CD14-positive monocyte (primary cell): Measurements from ENCODE around the gene SMARCD1. TPM values are rescaled to one million over a fixed set of nuclear protein-coding genes. Genes with fewer than 3 reads are reported as not detected.

Experiments used
- DNase-seq, 3 donors: peaks; one replicate each; pipeline ENCODE4 v3.0.0-alpha.2; 2011 to 2022
- H2AFZ ChIP-seq: 2 replicates; pipeline ENCODE4 v1.6.0; 2012; ENCODE audit warnings: mild to moderate bottlenecking, low read depth, low read length, inconsistent platforms; ENCODE audit not compliant: insufficient read depth, poor library complexity, severe bottlenecking
- H3K27ac ChIP-seq, 2 donors: 1 replicate in 1 of 2; 2 replicates in 1 of 2; pipeline ENCODE4 v1.5.1; 2012 to 2013; ENCODE audit warnings: low read length in 2 of 2, control low read depth in 1 of 2, inconsistent platforms in 1 of 2, low read depth in 1 of 2, mild to moderate bottlenecking in 1 of 2
- H3K27me3 ChIP-seq, 2 donors: one replicate each; pipeline versions ENCODE4 v1.6.0 to v1.6.1; 2011 to 2013; ENCODE audit warnings: low read length in 2 of 2; ENCODE audit not compliant: control insufficient read depth in 2 of 2, insufficient read depth in 2 of 2
- H3K36me3 ChIP-seq, 2 donors: replicated peaks in 1 of 2; 1 replicate in 1 of 2; 2 replicates in 1 of 2; pipeline versions ENCODE4 v1.5.1 to v1.6.1; 2012 to 2013; ENCODE audit warnings: low read length in 2 of 2, control low read depth in 1 of 2, inconsistent platforms in 1 of 2, mild to moderate bottlenecking in 1 of 2; ENCODE audit not compliant: insufficient read depth in 2 of 2, control insufficient read depth in 1 of 2
- H3K4me1 ChIP-seq, 2 donors: 1 replicate in 1 of 2; 2 replicates in 1 of 2; pipeline versions ENCODE4 v1.5.1 to v1.6.1; 2012 to 2013; ENCODE audit warnings: low read length in 2 of 2, control low read depth in 1 of 2, inconsistent platforms in 1 of 2, mild to moderate bottlenecking in 1 of 2, moderate library complexity in 1 of 2; ENCODE audit not compliant: insufficient read depth in 2 of 2, control insufficient read depth in 1 of 2
- H3K4me2 ChIP-seq: replicated peaks from 2 replicates; pipeline ENCODE3; 2012; ENCODE audit warnings: low read length, moderate library complexity, mild to moderate bottlenecking; ENCODE audit not compliant: poor library complexity, severe bottlenecking; ENCODE audit errors: extremely low read depth
- H3K4me3 ChIP-seq, 3 experiments: fragments of 200-600 bp in 1 of 3; sonication (generic) in 1 of 3; replicated peaks in 1 of 3; 1 replicate in 2 of 3; 2 replicates in 1 of 3; pipeline ENCODE4 v1.5.1; 2011 to 2013; ENCODE audit warnings: low read length in 3 of 3, mild to moderate bottlenecking in 3 of 3, control low read depth in 2 of 3, low read depth in 2 of 3, inconsistent platforms in 1 of 3, moderate library complexity in 1 of 3
- H3K79me2 ChIP-seq: 2 replicates; pipeline ENCODE4 v1.6.0; 2012; ENCODE audit warnings: mild to moderate bottlenecking, control low read depth, inconsistent platforms, low read length, moderate library complexity; ENCODE audit not compliant: insufficient read depth
- H3K9ac ChIP-seq: 2 replicates; pipeline ENCODE4 v1.6.0; 2017; ENCODE audit warnings: low read length, mild to moderate bottlenecking; ENCODE audit not compliant: insufficient read depth, poor library complexity, severe bottlenecking
- H3K9me3 ChIP-seq, 2 donors: replicated peaks in 1 of 2; 1 replicate in 1 of 2; 2 replicates in 1 of 2; pipeline versions ENCODE4 v1.5.1 to v1.6.1; 2012 to 2013; ENCODE audit warnings: low read length in 2 of 2, control low read depth in 1 of 2; ENCODE audit not compliant: control insufficient read depth in 1 of 2, insufficient read depth in 1 of 2
- H4K20me1 ChIP-seq: 2 replicates; pipeline ENCODE4 v1.6.0; 2012; ENCODE audit warnings: mild to moderate bottlenecking, low read length, control low read depth, moderate library complexity; ENCODE audit not compliant: insufficient read depth
- H3K27ac Mint-ChIP-seq, 7 donors: one replicate each; pipeline ENCODE4 v1.8.0; 2020; ENCODE audit warnings: mild to moderate bottlenecking in 7 of 7, mixed read lengths in 7 of 7, moderate library complexity in 6 of 7, inconsistent platforms in 2 of 7
- H3K27me3 Mint-ChIP-seq, 3 donors: one replicate each; pipeline ENCODE4 v1.8.0; 2021 to 2022; ENCODE audit warnings: low read depth in 3 of 3, mild to moderate bottlenecking in 3 of 3, mixed read lengths in 3 of 3, moderate library complexity in 3 of 3, inconsistent platforms in 1 of 3
- H3K36me3 Mint-ChIP-seq, 2 donors: one replicate each; pipeline ENCODE4 v1.8.0; 2020; ENCODE audit warnings: mixed read lengths in 2 of 2, inconsistent platforms in 1 of 2, mild to moderate bottlenecking in 1 of 2
- H3K4me1 Mint-ChIP-seq: one replicate; pipeline ENCODE4 v1.8.0; 2020; ENCODE audit warnings: mild to moderate bottlenecking, mixed read lengths
- H3K4me3 Mint-ChIP-seq, 2 donors: one replicate each; pipeline ENCODE4 v1.8.0; 2020; ENCODE audit warnings: mild to moderate bottlenecking in 2 of 2, mixed read lengths in 2 of 2, moderate library complexity in 1 of 2
- H3K9me3 Mint-ChIP-seq, 7 donors: one replicate each; pipeline ENCODE4 v1.8.0; 2020 to 2022; ENCODE audit warnings: mixed read lengths in 7 of 7, mild to moderate bottlenecking in 6 of 7, moderate library complexity in 6 of 7, inconsistent platforms in 2 of 7
- WGBS: methylation state at CpG from one replicate; pipeline ENCODE4 v1.1.5; 2013; ENCODE audit warnings: missing lambda C conversion rate; ENCODE audit not compliant: insufficient coverage; 5-methylcytosine and 5-hydroxymethylcytosine counted together
- intact Hi-C, 2 donors: fragments of 100-400 bp; cut with micrococcal nuclease; formaldehyde crosslinking; loops; one replicate each; pipeline versions ENCODE4 v1.15.0 to v1.15.1; 2023
- polyA plus RNA-seq, 3 donors: library from polyadenylated mRNA; depleted of rRNA in 1 of 3; unstranded in 2 of 3; stranded (reverse) in 1 of 3; fragments of 300-500 nt in 2 of 3; fragments of >200 nt in 1 of 3; fragmentation: Illumina TruSeq in 2 of 3; gene quantifications; 1 replicate in 2 of 3; 2 replicates in 1 of 3; pipeline ENCODE4 v1.2.3, GENCODE V29; 2012 to 2021
- TF ChIP-seq, protein P1 (sequence below): fragments of 200-600 bp; IDR thresholded peaks from one replicate; pipeline ENCODE4 v1.8.0; 2022; ENCODE audit warnings: antibody characterized with exemption, mild to moderate bottlenecking

The SMARCD1 gene
- polyA plus RNA-seq, 3 donors: 3.7 to 41.9 (median 7.8) TPM

DNA sequence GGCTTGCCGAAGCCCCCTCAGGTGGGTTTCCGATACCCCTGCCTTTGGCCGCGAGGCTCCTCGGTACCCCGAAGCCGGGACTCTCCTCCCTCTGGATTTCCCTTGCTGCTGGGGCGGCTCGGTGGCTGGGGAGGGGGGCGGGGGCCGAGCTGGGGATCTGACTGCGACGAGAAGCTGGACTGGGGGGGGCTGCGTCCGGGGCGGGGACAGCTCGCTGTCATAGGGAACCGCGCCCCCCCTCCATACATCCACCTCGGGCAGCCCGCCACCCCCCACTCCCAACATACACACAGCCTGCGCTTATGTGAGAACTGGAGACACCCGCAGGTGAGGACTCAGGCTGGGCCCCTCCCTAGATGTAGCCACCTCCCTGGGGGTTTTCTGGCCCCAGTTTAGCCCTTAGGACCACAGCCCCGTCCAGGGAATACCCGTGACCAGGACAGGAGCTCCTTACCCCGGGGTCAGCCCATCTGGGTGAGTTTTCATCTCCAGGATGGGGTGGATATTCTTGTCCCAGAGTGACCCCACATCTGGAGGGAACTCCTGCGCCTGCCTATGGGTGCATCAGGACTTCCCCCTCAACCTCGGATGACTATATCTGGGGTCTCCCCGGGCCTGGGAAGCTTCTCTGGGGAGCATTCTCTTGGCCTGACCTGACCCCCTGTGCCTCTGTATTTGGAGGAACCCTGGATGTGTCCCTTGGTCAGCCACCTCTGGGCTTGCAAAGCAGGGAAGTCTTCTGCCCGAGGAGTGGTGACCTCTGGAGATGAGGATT lies 27.1 kb upstream of the SMARCD1 start:
- no peak overlapping the region for H3K9ac ChIP-seq
- Mint-ChIP-seq H3K36me3 (peaks cover 5 to 6% of the 10 kb centered on the region in 2 donors), H3K9me3 (peaks cover 0 to 17% (median 5%) of the 10 kb centered on the region in 7 donors), H3K4me1 (peaks cover 39% of the 10 kb centered on the region), H3K4me3 (peak overlapping the region; percentile 41 to 80), H3K27me3 (peaks cover 52 to 73% (median 55%) of the 10 kb centered on the region in 3 donors), H3K27ac (no peak overlapping the region)
- no peaks in the 10 kb centered on the region for H4K20me1 ChIP-seq
- TF ChIP-seq, protein P1, sequence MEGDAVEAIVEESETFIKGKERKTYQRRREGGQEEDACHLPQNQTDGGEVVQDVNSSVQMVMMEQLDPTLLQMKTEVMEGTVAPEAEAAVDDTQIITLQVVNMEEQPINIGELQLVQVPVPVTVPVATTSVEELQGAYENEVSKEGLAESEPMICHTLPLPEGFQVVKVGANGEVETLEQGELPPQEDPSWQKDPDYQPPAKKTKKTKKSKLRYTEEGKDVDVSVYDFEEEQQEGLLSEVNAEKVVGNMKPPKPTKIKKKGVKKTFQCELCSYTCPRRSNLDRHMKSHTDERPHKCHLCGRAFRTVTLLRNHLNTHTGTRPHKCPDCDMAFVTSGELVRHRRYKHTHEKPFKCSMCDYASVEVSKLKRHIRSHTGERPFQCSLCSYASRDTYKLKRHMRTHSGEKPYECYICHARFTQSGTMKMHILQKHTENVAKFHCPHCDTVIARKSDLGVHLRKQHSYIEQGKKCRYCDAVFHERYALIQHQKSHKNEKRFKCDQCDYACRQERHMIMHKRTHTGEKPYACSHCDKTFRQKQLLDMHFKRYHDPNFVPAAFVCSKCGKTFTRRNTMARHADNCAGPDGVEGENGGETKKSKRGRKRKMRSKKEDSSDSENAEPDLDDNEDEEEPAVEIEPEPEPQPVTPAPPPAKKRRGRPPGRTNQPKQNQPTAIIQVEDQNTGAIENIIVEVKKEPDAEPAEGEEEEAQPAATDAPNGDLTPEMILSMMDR: no peak
- H2AFZ ChIP-seq: no peak overlapping the region
- peaks cover 24 to 25% of the 10 kb centered on the region in 2 donors for H3K4me1 ChIP-seq
- no peak overlapping the region for H3K27ac ChIP-seq
- intact Hi-C loops: loop anchor here (2.0 to 5.0 kb wide), 2 partner anchors 91 kb away; no protein-coding TSS in a partner anchor
- H3K27me3 ChIP-seq: peaks cover 20 to 44% of the 10 kb centered on the region in 2 donors
- no peaks in the 10 kb centered on the region for H3K36me3 ChIP-seq
- DNase-seq: no peak
- peak overlapping the region in 1 of 3 experiments; percentile 75 for H3K4me3 ChIP-seq
- no peaks in the 10 kb centered on the region for H3K79me2 ChIP-seq
- H3K4me2 ChIP-seq: peak overlapping the region; percentile 89
- 34% methylated on average over 7 of the region's 30 CpGs for WGBS
- peaks cover 0 to 8% of the 10 kb centered on the region in 2 donors for H3K9me3 ChIP-seq

DNA sequence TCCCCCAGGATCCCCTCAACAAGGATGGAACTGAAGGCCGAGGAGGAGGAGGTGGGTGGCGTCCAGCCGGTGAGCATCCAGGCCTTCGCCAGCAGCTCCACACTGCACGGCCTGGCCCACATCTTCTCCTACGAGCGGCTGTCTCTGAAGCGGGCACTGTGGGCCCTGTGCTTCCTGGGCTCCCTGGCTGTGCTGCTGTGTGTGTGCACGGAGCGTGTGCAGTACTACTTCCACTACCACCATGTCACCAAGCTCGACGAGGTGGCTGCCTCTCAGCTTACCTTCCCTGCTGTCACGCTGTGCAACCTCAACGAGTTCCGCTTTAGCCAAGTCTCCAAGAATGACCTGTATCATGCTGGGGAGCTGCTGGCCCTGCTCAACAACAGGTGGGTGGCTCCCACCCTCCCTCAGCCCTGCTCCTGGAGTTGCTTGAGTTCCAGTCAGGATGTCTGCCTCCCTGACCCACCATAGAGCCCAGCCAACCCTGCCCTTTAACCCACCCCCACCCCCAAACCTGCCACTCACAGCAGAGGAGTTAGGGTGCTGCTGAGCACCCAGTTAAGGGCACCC lies 26.3 kb upstream of the SMARCD1 start:
- H3K36me3 Mint-ChIP-seq: peaks cover 5 to 6% of the 10 kb centered on the region in 2 donors
- intact Hi-C loops: loop anchor here in 1 of 2 donors (5.0 kb wide), 1 partner anchor 92 kb away; no protein-coding TSS in a partner anchor
- peaks cover 0 to 17% (median 5%) of the 10 kb centered on the region in 7 donors for H3K9me3 Mint-ChIP-seq
- DNase-seq: no peak
- no peak overlapping the region for H3K9ac ChIP-seq
- H3K9me3 ChIP-seq: peaks cover 0 to 8% of the 10 kb centered on the region in 2 donors
- no peaks in the 10 kb centered on the region for H3K36me3 ChIP-seq
- TF ChIP-seq, protein P1: no peak
- H3K4me3 Mint-ChIP-seq: peak overlapping the region in 1 of 2 donors; percentile 80
- no peak overlapping the region for H3K4me2 ChIP-seq
- peaks cover 33% of the 10 kb centered on the region for H3K4me1 Mint-ChIP-seq
- H3K79me2 ChIP-seq: no peaks in the 10 kb centered on the region
- peaks cover 55 to 80% (median 60%) of the 10 kb centered on the region in 3 donors for H3K27me3 Mint-ChIP-seq
- 93% methylated on average over 14 of the region's 15 CpGs for WGBS
- no peak overlapping the region for H3K4me3 ChIP-seq
- no peak overlapping the region for H3K27ac ChIP-seq
- peaks cover 20 to 49% of the 10 kb centered on the region in 2 donors for H3K27me3 ChIP-seq
- H3K27ac Mint-ChIP-seq: no peak overlapping the region
- H2AFZ ChIP-seq: no peak overlapping the region
- no peaks in the 10 kb centered on the region for H4K20me1 ChIP-seq
- H3K4me1 ChIP-seq: peaks cover 19 to 25% of the 10 kb centered on the region in 2 donors
